ENCODE measurements around the gene ZNF148.
"Not testable (repeated sequence)": the region's sequence is repeated elsewhere in the genome, so short reads cannot be mapped to it uniquely, and the experiment has no call there.

ZNF148 gene

GRCh38 chr3:125351814-125352456, 23.2 kb downstream of the ZNF148 start:
- Histone ChIP-seq H2BK120ac (ENCODE audit: low read depth, low read length) (no peak overlapping the region), H4K8ac (ENCODE audit: low read depth, low read length) (no peak overlapping the region), H3K23ac (ENCODE audit: low read length) (no peak overlapping the region), H3K4me1 (ENCODE audit: control insufficient read depth, low read depth, low read length) (no peaks in the 10 kb centered on the region), H2BK5ac (ENCODE audit: low read length) (no peak overlapping the region), H4K5ac (ENCODE audit: low read length) (no peak overlapping the region), H2AK5ac (ENCODE audit: low read length) (no peak overlapping the region), H3K79me1 (ENCODE audit: low read length) (peaks cover 7% of the 10 kb centered on the region), H3K27me3 (ENCODE audit: insufficient read depth, low read length, poor library complexity) (no peaks in the 10 kb centered on the region), H3K4me3 (ENCODE audit: low read length) (no peak overlapping the region), H3K9ac (ENCODE audit: low read length) (no peak overlapping the region), H3K18ac (ENCODE audit: low read length) (no peak overlapping the region), H3K27ac (ENCODE audit: low read depth, low read length) (no peak overlapping the region), H3K4me2 (ENCODE audit: low read length) (no peak overlapping the region), H3K79me2 (ENCODE audit: control insufficient read depth, insufficient read depth, low read length) (peaks cover 41% of the 10 kb centered on the region), H3K36me3 (ENCODE audit: control insufficient read depth, insufficient read depth, low read length) (no peaks in the 10 kb centered on the region), H3K56ac (ENCODE audit: low read length) (no peak overlapping the region), H2BK15ac (replicated peaks; ENCODE audit: low read depth) (no peak overlapping the region), H3K4ac (ENCODE audit: low read depth, low read length) (no peak overlapping the region)
- no CpG with 5 or more reads among the region's 2 CpGs for WGBS (ENCODE audit: extremely low coverage, insufficient coverage, low lambda C conversion rate)
- no peak for DNase-seq

GRCh38 chr3:125351152-125351551, 24.0 kb downstream of the ZNF148 start:
- H2BK120ac ChIP-seq (ENCODE audit: low read depth, low read length): no peak overlapping the region
- DNase-seq: no peak
- no peaks in the 10 kb centered on the region for H3K36me3 ChIP-seq (ENCODE audit: control insufficient read depth, insufficient read depth, low read length)
- H2BK15ac ChIP-seq (replicated peaks; ENCODE audit: low read depth): no peak overlapping the region
- H4K5ac ChIP-seq (ENCODE audit: low read length): no peak overlapping the region
- no peaks in the 10 kb centered on the region for H3K27me3 ChIP-seq (ENCODE audit: insufficient read depth, low read length, poor library complexity)
- no peaks in the 10 kb centered on the region for H3K4me1 ChIP-seq (ENCODE audit: control insufficient read depth, low read depth, low read length)
- no peak overlapping the region for H4K8ac ChIP-seq (ENCODE audit: low read depth, low read length)
- H3K27ac ChIP-seq (ENCODE audit: low read depth, low read length): no peak overlapping the region
- H3K4me3 ChIP-seq (ENCODE audit: low read length): no peak overlapping the region
- no peak overlapping the region for H3K4ac ChIP-seq (ENCODE audit: low read depth, low read length)
- H3K23ac ChIP-seq (ENCODE audit: low read length): no peak overlapping the region
- no peak overlapping the region for H3K9ac ChIP-seq (ENCODE audit: low read length)
- peaks cover 7% of the 10 kb centered on the region for H3K79me1 ChIP-seq (ENCODE audit: low read length)
- no peak overlapping the region for H2AK5ac ChIP-seq (ENCODE audit: low read length)
- no peak overlapping the region for H3K56ac ChIP-seq (ENCODE audit: low read length)
- no peak overlapping the region for H3K4me2 ChIP-seq (ENCODE audit: low read length)
- H3K18ac ChIP-seq (ENCODE audit: low read length): no peak overlapping the region
- no CpG with 5 or more reads among the region's 7 CpGs for WGBS (ENCODE audit: extremely low coverage, insufficient coverage, low lambda C conversion rate)
- H3K79me2 ChIP-seq (ENCODE audit: control insufficient read depth, insufficient read depth, low read length): peaks cover 41% of the 10 kb centered on the region
- H2BK5ac ChIP-seq (ENCODE audit: low read length): no peak overlapping the region

GRCh38 chr3:125350597-125350996, 24.5 kb downstream of the ZNF148 start:
- Histone ChIP-seq H3K9ac (ENCODE audit: low read length) (no peak overlapping the region), H3K79me1 (ENCODE audit: low read length) (peaks cover 5% of the 10 kb centered on the region), H3K18ac (ENCODE audit: low read length) (no peak overlapping the region), H2BK120ac (ENCODE audit: low read depth, low read length) (no peak overlapping the region), H3K4ac (ENCODE audit: low read depth, low read length) (no peak overlapping the region), H3K27me3 (ENCODE audit: insufficient read depth, low read length, poor library complexity) (no peaks in the 10 kb centered on the region), H3K4me3 (ENCODE audit: low read length) (no peak overlapping the region), H3K36me3 (ENCODE audit: control insufficient read depth, insufficient read depth, low read length) (no peaks in the 10 kb centered on the region), H3K79me2 (ENCODE audit: control insufficient read depth, insufficient read depth, low read length) (peaks cover 41% of the 10 kb centered on the region), H3K27ac (ENCODE audit: low read depth, low read length) (no peak overlapping the region), H2AK5ac (ENCODE audit: low read length) (no peak overlapping the region), H3K23ac (ENCODE audit: low read length) (no peak overlapping the region), H3K56ac (ENCODE audit: low read length) (no peak overlapping the region), H4K5ac (ENCODE audit: low read length) (no peak overlapping the region), H2BK5ac (ENCODE audit: low read length) (no peak overlapping the region), H2BK15ac (replicated peaks; ENCODE audit: low read depth) (no peak overlapping the region), H4K8ac (ENCODE audit: low read depth, low read length) (no peak overlapping the region), H3K4me1 (ENCODE audit: control insufficient read depth, low read depth, low read length) (no peaks in the 10 kb centered on the region), H3K4me2 (ENCODE audit: low read length) (no peak overlapping the region)
- no CpG with 5 or more reads among the region's 5 CpGs for WGBS (ENCODE audit: extremely low coverage, insufficient coverage, low lambda C conversion rate)
- no peak for DNase-seq

GRCh38 chr3:125349556-125350165, 25.5 kb downstream of the ZNF148 start:
- Histone ChIP-seq H2BK120ac (ENCODE audit: low read depth, low read length) (no peak overlapping the region), H3K4me3 (ENCODE audit: low read length) (no peak overlapping the region), H3K56ac (ENCODE audit: low read length) (no peak overlapping the region), H3K18ac (ENCODE audit: low read length) (no peak overlapping the region), H3K36me3 (ENCODE audit: control insufficient read depth, insufficient read depth, low read length) (no peaks in the 10 kb centered on the region), H3K4ac (ENCODE audit: low read depth, low read length) (no peak overlapping the region), H3K4me2 (ENCODE audit: low read length) (no peak overlapping the region), H3K27ac (ENCODE audit: low read depth, low read length) (no peak overlapping the region), H2BK5ac (ENCODE audit: low read length) (no peak overlapping the region), H3K9ac (ENCODE audit: low read length) (no peak overlapping the region), H3K79me1 (ENCODE audit: low read length) (peaks cover 5% of the 10 kb centered on the region), H2AK5ac (ENCODE audit: low read length) (no peak overlapping the region), H3K27me3 (ENCODE audit: insufficient read depth, low read length, poor library complexity) (no peaks in the 10 kb centered on the region), H3K4me1 (ENCODE audit: control insufficient read depth, low read depth, low read length) (no peaks in the 10 kb centered on the region), H4K8ac (ENCODE audit: low read depth, low read length) (no peak overlapping the region), H4K5ac (ENCODE audit: low read length) (no peak overlapping the region), H3K23ac (ENCODE audit: low read length) (no peak overlapping the region), H3K79me2 (ENCODE audit: control insufficient read depth, insufficient read depth, low read length) (peaks cover 37% of the 10 kb centered on the region), H2BK15ac (replicated peaks; ENCODE audit: low read depth) (no peak overlapping the region)
- no peak for DNase-seq

- Histone ChIP-seq H3K18ac (ENCODE audit: low read length) (no peak overlapping the region), H3K9ac (ENCODE audit: low read length) (no peak overlapping the region), H4K5ac (ENCODE audit: low read length) (no peak overlapping the region), H2BK15ac (replicated peaks; ENCODE audit: low read depth) (no peak overlapping the region), H3K27ac (ENCODE audit: low read depth, low read length) (no peak overlapping the region), H3K4me2 (ENCODE audit: low read length) (no peak overlapping the region), H4K8ac (ENCODE audit: low read depth, low read length) (no peak overlapping the region), H3K79me1 (ENCODE audit: low read length) (peaks cover 8% of the 10 kb centered on the region), H3K79me2 (ENCODE audit: control insufficient read depth, insufficient read depth, low read length) (peaks cover 43% of the 10 kb centered on the region), H3K4me1 (ENCODE audit: control insufficient read depth, low read depth, low read length) (no peaks in the 10 kb centered on the region), H3K27me3 (ENCODE audit: insufficient read depth, low read length, poor library complexity) (no peaks in the 10 kb centered on the region), H2BK5ac (ENCODE audit: low read length) (no peak overlapping the region), H2AK5ac (ENCODE audit: low read length) (no peak overlapping the region), H2BK120ac (ENCODE audit: low read depth, low read length) (no peak overlapping the region), H3K56ac (ENCODE audit: low read length) (no peak overlapping the region), H3K4me3 (ENCODE audit: low read length) (no peak overlapping the region), H3K23ac (ENCODE audit: low read length) (no peak overlapping the region), H3K4ac (ENCODE audit: low read depth, low read length) (no peak overlapping the region), H3K36me3 (ENCODE audit: control insufficient read depth, insufficient read depth, low read length) (no peaks in the 10 kb centered on the region)
- WGBS (ENCODE audit: extremely low coverage, insufficient coverage, low lambda C conversion rate): no CpG with 5 or more reads among the region's 3 CpGs
- DNase-seq: no peak
These were observed 26.1 kb downstream of the ZNF148 start for GRCh38 chr3:125349055-125349454.

GRCh38 chr3:125343367-125343766, 31.8 kb downstream of the ZNF148 start:
- not testable (repeated sequence) for DNase-seq; H2BK5ac ChIP-seq (ENCODE audit: low read length); H2BK120ac ChIP-seq (ENCODE audit: low read depth, low read length); H3K4me1 ChIP-seq (ENCODE audit: control insufficient read depth, low read depth, low read length); H4K5ac ChIP-seq (ENCODE audit: low read length); H3K9ac ChIP-seq (ENCODE audit: low read length); H3K27ac ChIP-seq (ENCODE audit: low read depth, low read length); H3K18ac ChIP-seq (ENCODE audit: low read length); H3K4me2 ChIP-seq (ENCODE audit: low read length); H3K56ac ChIP-seq (ENCODE audit: low read length); H2AK5ac ChIP-seq (ENCODE audit: low read length); H3K23ac ChIP-seq (ENCODE audit: low read length); H3K4ac ChIP-seq (ENCODE audit: low read depth, low read length); H4K8ac ChIP-seq (ENCODE audit: low read depth, low read length); H3K4me3 ChIP-seq (ENCODE audit: low read length); H2BK15ac ChIP-seq (replicated peaks; ENCODE audit: low read depth); H3K36me3 ChIP-seq (ENCODE audit: control insufficient read depth, insufficient read depth, low read length); H3K27me3 ChIP-seq (ENCODE audit: insufficient read depth, low read length, poor library complexity)
- no CpG with 5 or more reads among the region's 7 CpGs for WGBS (ENCODE audit: extremely low coverage, insufficient coverage, low lambda C conversion rate)
- H3K79me2 ChIP-seq (ENCODE audit: control insufficient read depth, insufficient read depth, low read length): peaks cover 50% of the 10 kb centered on the region
- peaks cover 15% of the 10 kb centered on the region for H3K79me1 ChIP-seq (ENCODE audit: low read length)

Data from mesendoderm (in vitro differentiated cells).